22Rv1 (cell line): Measurements from ENCODE around the gene GABARAPL2.
A peak's percentile ranks its signal among the peaks of the same experiment; 100 is the strongest.
"Not testable (repeated sequence)": the region's sequence is repeated elsewhere in the genome, so short reads cannot be mapped to it uniquely, and the experiment has no call there.

ENCODE experiments used
- H3K27ac ChIP-seq: fragments of 450-650 bp; 2 replicates; pipeline ENCODE4 v1.5.1; 2017
- CTCF ChIP-seq: fragments of 450-650 bp; IDR thresholded peaks from 2 replicates; pipeline ENCODE4 v1.5.1; 2017; ENCODE audit warnings: mild to moderate bottlenecking
- ZFX ChIP-seq: fragments of 450-650 bp; IDR thresholded peaks from 2 replicates; pipeline ENCODE4 v1.6.1; 2017; ENCODE audit warnings: antibody characterized with exemption, borderline replicate concordance

GABARAPL2 gene

GRCh38 chr16:75541236-75541635 lies 24.9 kb upstream of the GABARAPL2 start:
- TF ChIP-seq CTCF: no peak
- no peak for TF ChIP-seq ZFX

GRCh38 chr16:75542462-75542861 lies 23.7 kb upstream of the GABARAPL2 start:
- not testable (repeated sequence) for H3K27ac ChIP-seq

More at GRCh38 chr16:75541236-75541635, 24.9 kb upstream of the GABARAPL2 start:
- H3K27ac ChIP-seq: no peak overlapping the region

- H3K27ac ChIP-seq: not testable (repeated sequence)
Observed at GRCh38 chr16:75545879-75546278, 20.3 kb upstream of the GABARAPL2 start.

GRCh38 chr16:75546293-75546692 lies 19.9 kb upstream of the GABARAPL2 start:
- TF ChIP-seq ZFX (no peak), CTCF (no peak)
- no peak overlapping the region for H3K27ac ChIP-seq

- not testable (repeated sequence) for H3K27ac ChIP-seq
Observed at GRCh38 chr16:75548456-75548855, 17.7 kb upstream of the GABARAPL2 start.

- TF ChIP-seq CTCF (peak; percentile 25; the same call in 1 of the 2 replicates), ZFX (no peak)
- H3K27ac ChIP-seq: no peak overlapping the region
Observed at GRCh38 chr16:75550211-75550662, 15.9 kb upstream of the GABARAPL2 start.

- no peak overlapping the region for H3K27ac ChIP-seq
- TF ChIP-seq ZFX: no peak
- no peak for TF ChIP-seq CTCF
Observed at GRCh38 chr16:75552951-75553350, 13.2 kb upstream of the GABARAPL2 start.

- peak overlapping the region; percentile 86 for H3K27ac ChIP-seq
- no peak for TF ChIP-seq CTCF
- no peak for TF ChIP-seq ZFX
Observed at GRCh38 chr16:75555213-75555706, 10.9 kb upstream of the GABARAPL2 start.

GRCh38 chr16:75555707-75556430 lies 10.3 kb upstream of the GABARAPL2 start, which contains the start of gene TMEM231:
Gene TMEM231, minus strand, starts transcription at chr16:75556252. Its CDS starts 43 bp downstream, at chr16:75556209.
- H3K27ac ChIP-seq: peak within 1 kb of the TSS; percentile 86
- TF ChIP-seq ZFX (no peak), CTCF (no peak)
